SU-DHL-6 (cell line): ENCODE results near the gene TCEANC2.

Experiments used
- H2AFZ ChIP-seq: fragments of 200-600 bp; sonication (generic); 2 replicates; pipeline ENCODE4 v1.6.1; 2014; ENCODE audit warnings: low read depth, mild to moderate bottlenecking, moderate library complexity, mixed read lengths, antibody characterized with exemption, low read length; ENCODE audit not compliant: severe bottlenecking
- H3F3A ChIP-seq: fragments of 200-600 bp; shearing (Covaris generic); 2 replicates; pipeline ENCODE4 v1.6.0; 2016; ENCODE audit warnings: antibody characterized with exemption, mild to moderate bottlenecking; ENCODE audit not compliant: insufficient read depth
- H3K27ac ChIP-seq: fragments of 200-600 bp; sonication (generic); 2 replicates; pipeline ENCODE4 v1.5.1; 2016; ENCODE audit warnings: low read depth, mild to moderate bottlenecking, low read length, moderate library complexity, mixed read lengths
- H3K27me3 ChIP-seq: fragments of 200-600 bp; sonication (generic), shearing (Covaris generic); 2 replicates; pipeline ENCODE4 v1.6.0; 2014; ENCODE audit warnings: mild to moderate bottlenecking, low read length
- H3K36me3 ChIP-seq: fragments of 200-600 bp; sonication (generic); 2 replicates; pipeline ENCODE4 v1.6.1; 2014; ENCODE audit warnings: mild to moderate bottlenecking, low read length, mixed read lengths
- H3K4me2 ChIP-seq: fragments of 300-600, 200-600 bp; shearing (Covaris generic), sonication (generic); 2 replicates; pipeline ENCODE4 v1.6.0; 2014; ENCODE audit warnings: low read length, low read depth, mild to moderate bottlenecking; ENCODE audit not compliant: poor library complexity, severe bottlenecking
- H3K4me3 ChIP-seq: fragments of 200-600 bp; sonication (generic); 2 replicates; pipeline ENCODE4 v1.5.1; 2014; ENCODE audit warnings: antibody characterized with exemption, low read length, mild to moderate bottlenecking, mixed read lengths; ENCODE audit not compliant: insufficient read depth, poor library complexity, severe bottlenecking
- H3K79me2 ChIP-seq: fragments of 200-600 bp; sonication (generic); 2 replicates; pipeline ENCODE4 v1.6.1; 2014; ENCODE audit warnings: mild to moderate bottlenecking, low read length, moderate library complexity; ENCODE audit not compliant: insufficient read depth
- H3K9ac ChIP-seq: fragments of 200-600 bp; sonication (generic); 2 replicates; pipeline ENCODE4 v1.7.0; 2014; ENCODE audit warnings: mild to moderate bottlenecking, low read length
- H3K9me2 ChIP-seq: fragments of 200-600 bp; sonication (generic); replicated peaks from 2 replicates; pipeline ENCODE4 v1.6.1; 2014; ENCODE audit warnings: low read length; ENCODE audit not compliant: insufficient read depth
- H3K9me3 ChIP-seq: fragments of 200-600 bp; sonication (generic); 2 replicates; pipeline ENCODE4 v1.6.1; 2014; ENCODE audit warnings: low read length, mixed read lengths; ENCODE audit not compliant: insufficient read depth
- H4K20me1 ChIP-seq: fragments of 200-600 bp; sonication (generic); 2 replicates; pipeline ENCODE4 v1.6.1; 2014; ENCODE audit warnings: low read depth, mild to moderate bottlenecking, antibody characterized with exemption, low read length, moderate library complexity, mixed read lengths
- EZH2phosphoT487 ChIP-seq: fragments of 200-600 bp; sonication (generic), shearing (Covaris generic); conservative IDR thresholded peaks from 2 replicates; pipeline ENCODE4 v1.6.1; 2018; ENCODE audit warnings: mild to moderate bottlenecking, antibody characterized with exemption, low read length, moderate library complexity, mixed read lengths
- TF ChIP-seq, protein P1 (sequence below): fragments of 200-600 bp; sonication (generic); IDR thresholded peaks from one replicate; pipeline ENCODE4 v1.5.1; 2017; ENCODE audit warnings: antibody characterized with exemption, mild to moderate bottlenecking, low read length, moderate library complexity; ENCODE audit not compliant: insufficient read depth, poor library complexity, severe bottlenecking

The TCEANC2 gene

DNA sequence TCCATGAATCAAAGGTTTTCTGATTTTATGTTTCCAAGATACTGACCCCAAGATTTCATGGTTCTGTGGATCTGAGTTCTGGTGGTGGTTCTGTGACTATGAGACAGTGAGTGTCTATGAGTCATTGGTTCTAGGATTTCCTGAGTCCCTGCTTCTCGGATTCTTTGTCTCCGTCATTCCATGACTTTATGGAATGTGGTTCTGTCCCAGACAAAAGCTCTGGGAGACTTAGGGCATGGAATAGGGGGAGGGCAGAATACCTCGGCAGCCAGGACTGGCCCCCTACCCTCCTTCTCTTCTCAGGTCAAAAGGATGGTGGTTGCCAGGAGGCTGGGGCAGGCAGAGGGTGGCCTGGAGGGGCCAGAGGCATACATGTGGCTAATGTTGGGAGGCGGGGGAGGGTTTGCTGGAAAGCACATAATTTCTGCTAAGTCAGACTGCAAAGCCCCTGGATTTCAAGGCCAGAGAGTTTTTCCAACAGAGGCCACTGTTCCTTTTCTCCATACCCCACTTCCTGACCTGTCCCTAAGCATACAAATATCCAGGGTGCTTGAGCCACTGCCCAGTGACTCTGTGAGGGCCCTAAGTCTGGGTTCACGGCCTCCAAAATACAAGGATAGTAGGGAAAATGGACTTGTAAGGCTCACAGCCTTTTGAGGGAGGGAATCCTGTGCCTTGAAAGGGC lies 82.2 kb downstream of the TCEANC2 start:
- Histone ChIP-seq H3K27ac (no peak overlapping the region), H3K9ac (no peak overlapping the region), H3K27me3 (no peaks in the 10 kb centered on the region), H3K9me2 (no peaks in the 10 kb centered on the region), H3K79me2 (no peaks in the 10 kb centered on the region), H3K4me2 (no peak overlapping the region), H3K9me3 (no peaks in the 10 kb centered on the region), H3K36me3 (no peaks in the 10 kb centered on the region), H3F3A (no peaks in the 10 kb centered on the region), H3K4me3 (no peak overlapping the region), H4K20me1 (no peaks in the 10 kb centered on the region), H2AFZ (no peak overlapping the region)
- TF ChIP-seq, protein P1, sequence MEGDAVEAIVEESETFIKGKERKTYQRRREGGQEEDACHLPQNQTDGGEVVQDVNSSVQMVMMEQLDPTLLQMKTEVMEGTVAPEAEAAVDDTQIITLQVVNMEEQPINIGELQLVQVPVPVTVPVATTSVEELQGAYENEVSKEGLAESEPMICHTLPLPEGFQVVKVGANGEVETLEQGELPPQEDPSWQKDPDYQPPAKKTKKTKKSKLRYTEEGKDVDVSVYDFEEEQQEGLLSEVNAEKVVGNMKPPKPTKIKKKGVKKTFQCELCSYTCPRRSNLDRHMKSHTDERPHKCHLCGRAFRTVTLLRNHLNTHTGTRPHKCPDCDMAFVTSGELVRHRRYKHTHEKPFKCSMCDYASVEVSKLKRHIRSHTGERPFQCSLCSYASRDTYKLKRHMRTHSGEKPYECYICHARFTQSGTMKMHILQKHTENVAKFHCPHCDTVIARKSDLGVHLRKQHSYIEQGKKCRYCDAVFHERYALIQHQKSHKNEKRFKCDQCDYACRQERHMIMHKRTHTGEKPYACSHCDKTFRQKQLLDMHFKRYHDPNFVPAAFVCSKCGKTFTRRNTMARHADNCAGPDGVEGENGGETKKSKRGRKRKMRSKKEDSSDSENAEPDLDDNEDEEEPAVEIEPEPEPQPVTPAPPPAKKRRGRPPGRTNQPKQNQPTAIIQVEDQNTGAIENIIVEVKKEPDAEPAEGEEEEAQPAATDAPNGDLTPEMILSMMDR = no peak
- TF ChIP-seq EZH2phosphoT487 = no peak

DNA sequence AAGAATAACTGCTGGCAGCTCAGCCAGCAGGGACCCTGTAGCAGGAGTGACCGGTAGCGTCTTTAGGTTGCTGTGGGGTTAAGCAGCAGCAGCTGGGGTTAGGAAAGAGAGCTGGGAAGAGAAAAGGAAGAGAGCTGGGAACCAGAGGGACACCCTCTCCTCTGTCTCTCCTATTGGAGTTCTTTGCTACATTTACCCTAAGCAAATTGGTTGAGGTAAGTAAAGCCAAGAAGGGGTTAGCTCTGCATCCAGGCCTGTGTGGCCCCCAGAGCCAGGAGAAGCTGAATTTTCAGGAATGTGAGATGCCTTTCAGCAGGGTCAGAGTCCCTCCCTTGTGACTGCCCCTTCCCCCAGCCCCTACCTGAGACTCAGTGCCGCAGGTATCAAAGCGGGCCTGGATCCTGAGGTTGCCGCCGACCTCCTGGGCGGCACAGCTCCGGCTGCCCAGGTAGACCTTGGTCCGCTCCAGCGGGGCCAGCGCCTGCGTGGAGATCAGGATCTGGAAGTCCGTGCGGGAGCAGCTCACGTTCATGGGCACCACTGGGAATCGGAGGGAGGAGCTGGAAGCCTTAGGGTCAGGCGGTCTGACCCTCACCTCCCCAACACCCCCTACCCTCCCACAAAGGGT lies 83.0 kb downstream of the TCEANC2 start:
- Histone ChIP-seq H3K79me2 (no peaks in the 10 kb centered on the region), H3K9ac (no peak overlapping the region), H3K9me3 (no peaks in the 10 kb centered on the region), H3K27ac (no peak overlapping the region), H3K36me3 (no peaks in the 10 kb centered on the region), H3K27me3 (no peaks in the 10 kb centered on the region), H3K4me3 (no peak overlapping the region), H2AFZ (no peak overlapping the region), H3K4me2 (no peak overlapping the region), H4K20me1 (no peaks in the 10 kb centered on the region), H3K9me2 (no peaks in the 10 kb centered on the region), H3F3A (no peaks in the 10 kb centered on the region)
- no peak for TF ChIP-seq EZH2phosphoT487
- TF ChIP-seq, protein P1 = no peak

DNA sequence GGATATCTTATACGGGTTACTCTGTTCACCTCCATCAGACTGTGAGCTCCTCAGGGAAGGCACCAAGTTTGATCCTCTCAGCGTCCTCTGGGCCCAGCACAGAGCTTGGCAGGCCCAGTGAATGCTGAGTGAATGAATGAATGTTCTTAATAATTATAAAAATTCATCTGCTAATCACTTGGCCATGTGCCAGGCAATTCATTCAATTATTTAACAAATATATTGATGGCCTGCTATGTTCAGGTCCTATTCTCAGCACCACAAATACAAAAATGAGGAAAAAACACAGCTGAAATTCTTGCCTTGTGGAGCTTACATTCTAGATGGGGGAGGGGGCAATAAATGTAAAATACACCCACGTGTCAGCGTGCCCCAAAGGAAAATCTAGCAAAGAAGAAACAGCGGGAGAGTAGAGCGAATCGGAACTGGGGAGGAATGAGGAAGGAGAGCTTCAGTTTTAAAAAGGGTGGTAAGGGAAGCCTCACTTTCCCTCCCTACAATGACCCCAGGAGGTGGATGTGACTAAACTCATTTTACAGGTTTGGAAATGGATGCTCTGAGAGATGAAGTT lies 83.6 kb downstream of the TCEANC2 start:
- Histone ChIP-seq H4K20me1 (no peaks in the 10 kb centered on the region), H3K27me3 (no peaks in the 10 kb centered on the region), H2AFZ (no peak overlapping the region), H3K79me2 (no peaks in the 10 kb centered on the region), H3K9ac (no peak overlapping the region), H3K4me3 (no peak overlapping the region), H3K9me2 (no peaks in the 10 kb centered on the region), H3K27ac (no peak overlapping the region), H3F3A (no peaks in the 10 kb centered on the region), H3K4me2 (no peak overlapping the region), H3K9me3 (no peaks in the 10 kb centered on the region), H3K36me3 (no peaks in the 10 kb centered on the region)
- TF ChIP-seq, protein P1 = no peak
- TF ChIP-seq EZH2phosphoT487 = no peak
